HL-60 (cell line): ENCODE measurements around the gene WDR45B.

Experiments
- DNase-seq, 2 experiments: peaks; one replicate each; pipeline ENCODE4 v3.0.0-alpha.2; 2010 to 2020; ENCODE audit warnings: low read depth in 1 of 2, low spot score in 1 of 2
- H3K27ac ChIP-seq: fragments of 250-450 bp; sonication (Bioruptor Pico); replicated peaks from 2 replicates; pipeline ENCODE4 v1.5.1; 2020; ENCODE audit warnings: mild to moderate bottlenecking, moderate library complexity
- H3K27me3 ChIP-seq: fragments of 250-450 bp; sonication (Bioruptor Pico); 2 replicates; pipeline ENCODE4 v1.5.1; 2021; ENCODE audit warnings: mild to moderate bottlenecking, moderate library complexity; ENCODE audit not compliant: insufficient read depth, poor library complexity, severe bottlenecking
- H3K4me3 ChIP-seq: replicated peaks from 2 replicates; pipeline ENCODE4 v1.5.1; 2011; ENCODE audit warnings: mild to moderate bottlenecking, control low read depth, low read length; ENCODE audit not compliant: insufficient read depth
- GABPA ChIP-seq: IDR thresholded peaks from 2 replicates; pipeline ENCODE4 v1.6.1; 2012; ENCODE audit warnings: low read depth
- POLR2AphosphoS5 ChIP-seq: IDR thresholded peaks from 2 replicates; pipeline ENCODE4 v1.6.1; 2012; ENCODE audit warnings: low read depth
- REST ChIP-seq: IDR thresholded peaks from 2 replicates; pipeline ENCODE4 v1.6.1; 2012; ENCODE audit warnings: low read depth; ENCODE audit not compliant: insufficient replicate concordance
- SPI1 ChIP-seq: IDR thresholded peaks from 2 replicates; pipeline ENCODE4 v1.6.1; 2012; ENCODE audit warnings: low read depth, mild to moderate bottlenecking, borderline replicate concordance
- TF ChIP-seq, protein P1 (sequence below): IDR thresholded peaks from one replicate; pipeline ENCODE4 v1.5.1; 2011; ENCODE audit warnings: low read length, control low read depth, inconsistent platforms; ENCODE audit not compliant: insufficient read depth

WDR45B gene

GRCh38 chr17:82685291-82685690 lies 37.0 kb upstream of the WDR45B start:
- DNase-seq = no peak
- no peak overlapping the region for H3K4me3 ChIP-seq
- TF ChIP-seq REST (no peak), GABPA (no peak), POLR2AphosphoS5 (no peak), SPI1 (no peak)
- TF ChIP-seq, protein P1, sequence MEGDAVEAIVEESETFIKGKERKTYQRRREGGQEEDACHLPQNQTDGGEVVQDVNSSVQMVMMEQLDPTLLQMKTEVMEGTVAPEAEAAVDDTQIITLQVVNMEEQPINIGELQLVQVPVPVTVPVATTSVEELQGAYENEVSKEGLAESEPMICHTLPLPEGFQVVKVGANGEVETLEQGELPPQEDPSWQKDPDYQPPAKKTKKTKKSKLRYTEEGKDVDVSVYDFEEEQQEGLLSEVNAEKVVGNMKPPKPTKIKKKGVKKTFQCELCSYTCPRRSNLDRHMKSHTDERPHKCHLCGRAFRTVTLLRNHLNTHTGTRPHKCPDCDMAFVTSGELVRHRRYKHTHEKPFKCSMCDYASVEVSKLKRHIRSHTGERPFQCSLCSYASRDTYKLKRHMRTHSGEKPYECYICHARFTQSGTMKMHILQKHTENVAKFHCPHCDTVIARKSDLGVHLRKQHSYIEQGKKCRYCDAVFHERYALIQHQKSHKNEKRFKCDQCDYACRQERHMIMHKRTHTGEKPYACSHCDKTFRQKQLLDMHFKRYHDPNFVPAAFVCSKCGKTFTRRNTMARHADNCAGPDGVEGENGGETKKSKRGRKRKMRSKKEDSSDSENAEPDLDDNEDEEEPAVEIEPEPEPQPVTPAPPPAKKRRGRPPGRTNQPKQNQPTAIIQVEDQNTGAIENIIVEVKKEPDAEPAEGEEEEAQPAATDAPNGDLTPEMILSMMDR = no peak
- no peak overlapping the region for H3K27ac ChIP-seq
- no peaks in the 10 kb centered on the region for H3K27me3 ChIP-seq

DNA sequence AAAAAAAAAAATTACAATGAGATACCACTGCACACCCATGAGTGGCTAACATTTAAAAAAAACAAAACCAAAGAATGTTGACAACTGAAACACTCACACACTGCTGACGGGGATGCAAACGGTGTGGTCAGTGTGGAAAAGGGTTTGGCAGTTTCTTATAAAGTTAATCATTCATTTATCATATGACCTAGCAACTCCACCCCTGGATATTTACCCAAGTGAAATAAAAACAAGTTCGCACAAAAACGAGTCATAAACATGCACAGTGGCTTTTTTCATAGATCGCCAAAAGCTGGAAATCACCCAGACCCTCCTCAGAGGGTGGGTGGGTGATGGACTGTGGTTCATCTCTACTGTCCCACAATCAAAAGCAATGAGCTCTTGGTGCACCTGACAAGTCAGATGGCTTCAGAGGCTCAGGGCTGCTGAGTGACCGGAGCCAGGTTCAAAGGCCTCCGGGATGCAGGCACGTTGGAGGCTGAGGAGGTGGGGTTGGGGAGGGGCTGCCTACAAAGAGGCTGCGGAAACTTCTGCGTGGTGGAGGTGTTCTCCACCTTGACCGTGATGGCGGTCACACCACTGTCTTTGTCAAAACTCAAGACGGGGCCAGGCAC lies 36.1 kb upstream of the WDR45B start:
- Histone ChIP-seq H3K27ac (no peak overlapping the region), H3K27me3 (no peaks in the 10 kb centered on the region), H3K4me3 (no peak overlapping the region)
- TF ChIP-seq REST = no peak
- TF ChIP-seq SPI1 = no peak
- no peak for TF ChIP-seq GABPA
- no peak for TF ChIP-seq POLR2AphosphoS5
- TF ChIP-seq, protein P1 = no peak
- no peak for DNase-seq

DNA sequence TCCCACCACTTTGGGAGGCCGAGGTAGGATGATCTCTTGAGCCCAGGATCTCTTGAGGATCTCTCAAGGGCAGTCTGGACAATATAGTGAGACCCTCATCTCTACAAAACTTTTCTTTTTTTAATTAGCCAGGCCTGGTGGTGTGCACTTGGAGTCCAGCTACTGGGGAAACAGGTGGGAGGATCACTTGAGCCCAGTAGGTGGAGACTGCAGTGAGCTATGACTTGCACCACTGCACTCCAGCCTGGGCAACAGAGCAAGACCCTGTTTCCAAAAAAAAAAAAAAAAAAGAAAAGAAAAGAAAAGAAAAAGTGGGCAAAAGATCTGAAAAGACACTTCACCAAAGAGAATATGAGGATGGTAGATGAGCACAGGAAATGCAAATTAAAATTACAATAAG lies 35.3 kb upstream of the WDR45B start:
- TF ChIP-seq POLR2AphosphoS5 (no peak), SPI1 (no peak), REST (no peak), GABPA (no peak)
- TF ChIP-seq, protein P1 = no peak
- no peak overlapping the region for H3K4me3 ChIP-seq
- H3K27ac ChIP-seq = no peak overlapping the region
- no peaks in the 10 kb centered on the region for H3K27me3 ChIP-seq
- no peak for DNase-seq
